RWPE1 (cell line): Measurements from ENCODE around the gene ARID1B.

Experiments
- CTCF ChIA-PET: fragments of 350-600 bp; sonication (Branson Sonifier 250); formaldehyde crosslinking; extraction: SDS; loops from one replicate; lab custom pipeline; 2021; lab: Yijun Ruan, JAX
- POLR2A ChIA-PET: fragments of 400-600 bp; formaldehyde crosslinking; extraction: SDS; loops from one replicate; lab custom pipeline; 2020; ENCODE audit warnings: antibody characterized with exemption; ENCODE audit not compliant: low non-redundant PET; lab: Yijun Ruan, JAX
- DNase-seq: peaks from one replicate; pipeline ENCODE4 v3.0.0; 2012; ENCODE audit warnings: low spot score
- H3K27ac ChIP-seq: fragments of 450-650 bp; 2 replicates; pipeline ENCODE4 v1.5.1; 2017
- TF ChIP-seq, protein P1 (sequence below): fragments of 450-650 bp; conservative IDR thresholded peaks from 2 replicates; pipeline ENCODE4 v1.5.1; 2017; ENCODE audit warnings: low read depth, mild to moderate bottlenecking

Gene ARID1B

DNA sequence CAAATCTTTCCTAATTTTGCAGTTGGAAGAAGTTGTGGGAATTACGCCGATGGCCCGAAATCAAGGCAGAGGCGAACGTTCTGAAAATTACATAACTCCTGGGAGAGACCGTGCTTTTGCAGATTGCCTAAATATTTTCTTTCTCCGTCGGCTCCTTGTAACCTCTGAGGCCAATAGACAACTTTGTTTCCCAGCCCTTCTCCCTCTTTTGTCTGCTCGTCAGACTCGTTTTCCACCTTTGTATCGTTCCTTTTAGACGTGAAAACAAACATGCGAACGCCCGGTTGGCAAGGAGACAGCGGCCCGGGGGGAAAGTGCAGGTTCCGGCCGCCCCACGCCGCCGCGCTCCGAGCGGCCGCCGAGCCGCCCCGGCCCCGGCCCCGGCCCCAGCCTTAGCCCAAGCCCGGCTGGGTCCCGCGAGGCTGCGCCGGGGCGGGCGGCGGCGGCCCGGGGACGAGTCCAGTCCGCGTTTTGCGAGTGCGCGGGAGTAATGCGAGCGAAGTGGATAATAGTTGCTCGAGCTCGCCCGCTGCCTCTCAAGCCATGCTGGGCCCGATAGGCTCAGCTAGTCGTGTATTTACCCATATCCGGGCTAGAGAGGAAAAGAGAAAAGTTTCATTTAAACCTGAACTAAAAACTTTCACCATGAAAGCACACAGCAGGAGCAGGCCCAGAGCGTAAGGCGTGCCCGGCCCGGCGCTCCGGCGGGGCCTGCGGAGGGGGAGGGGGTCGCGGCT lies at the start of gene ARID1B:
Gene ARID1B, plus strand, starts transcription at position 539 of the 737 bp plus-strand sequence. CDS start 303 bp downstream, outside the sequence.
- POLR2A ChIA-PET, result no interaction called here
- peak; percentile 57 for DNase-seq
- TF ChIP-seq, protein P1, sequence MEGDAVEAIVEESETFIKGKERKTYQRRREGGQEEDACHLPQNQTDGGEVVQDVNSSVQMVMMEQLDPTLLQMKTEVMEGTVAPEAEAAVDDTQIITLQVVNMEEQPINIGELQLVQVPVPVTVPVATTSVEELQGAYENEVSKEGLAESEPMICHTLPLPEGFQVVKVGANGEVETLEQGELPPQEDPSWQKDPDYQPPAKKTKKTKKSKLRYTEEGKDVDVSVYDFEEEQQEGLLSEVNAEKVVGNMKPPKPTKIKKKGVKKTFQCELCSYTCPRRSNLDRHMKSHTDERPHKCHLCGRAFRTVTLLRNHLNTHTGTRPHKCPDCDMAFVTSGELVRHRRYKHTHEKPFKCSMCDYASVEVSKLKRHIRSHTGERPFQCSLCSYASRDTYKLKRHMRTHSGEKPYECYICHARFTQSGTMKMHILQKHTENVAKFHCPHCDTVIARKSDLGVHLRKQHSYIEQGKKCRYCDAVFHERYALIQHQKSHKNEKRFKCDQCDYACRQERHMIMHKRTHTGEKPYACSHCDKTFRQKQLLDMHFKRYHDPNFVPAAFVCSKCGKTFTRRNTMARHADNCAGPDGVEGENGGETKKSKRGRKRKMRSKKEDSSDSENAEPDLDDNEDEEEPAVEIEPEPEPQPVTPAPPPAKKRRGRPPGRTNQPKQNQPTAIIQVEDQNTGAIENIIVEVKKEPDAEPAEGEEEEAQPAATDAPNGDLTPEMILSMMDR, result no peak
- CTCF ChIA-PET, result interaction anchor here (0.6 to 0.7 kb wide), 2 partner anchors 29 to 225 kb away, joined by 3 to 4 read pairs; no protein-coding TSS in a partner anchor
- peak within 1 kb of the TSS; percentile 97 for H3K27ac ChIP-seq

DNA sequence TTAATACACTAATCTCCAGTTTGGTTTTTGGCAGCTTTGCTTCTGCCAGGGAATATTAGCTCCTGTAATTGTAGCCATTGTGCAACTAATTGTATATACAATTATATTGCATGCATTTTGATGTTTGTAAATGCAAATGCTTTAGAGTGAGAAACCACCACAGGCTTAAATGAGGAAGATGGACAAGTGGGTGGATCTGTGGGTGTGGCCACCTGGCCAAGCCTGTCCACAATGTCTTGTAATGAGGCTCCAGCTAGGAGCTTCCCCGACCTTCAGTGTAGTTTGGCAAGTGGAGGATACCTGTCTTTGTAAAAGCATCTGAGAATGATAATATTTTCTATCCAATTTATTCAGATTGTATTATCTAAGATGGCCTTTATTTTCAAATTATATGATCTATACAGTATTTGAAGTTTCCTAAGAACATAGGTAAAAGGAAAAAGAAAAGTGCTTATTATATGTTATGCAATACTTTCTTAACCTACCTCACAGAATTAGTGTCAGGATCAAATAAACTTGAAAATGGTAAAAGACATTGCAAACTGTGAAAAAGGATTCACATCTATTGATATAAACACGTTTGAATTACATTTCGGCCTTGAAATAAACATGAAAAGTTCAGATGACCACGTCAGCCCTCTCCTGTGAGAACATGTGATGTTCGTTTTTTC lies 49.3 kb upstream of the ARID1B start:
- no peak overlapping the region for H3K27ac ChIP-seq
- ChIA-PET CTCF (interaction anchor here (0.6 kb wide), 1 partner anchor 214 kb away, joined by 3 read pairs; no protein-coding TSS in a partner anchor), POLR2A (no interaction called here)
- no peak for DNase-seq
- TF ChIP-seq, protein P1, result no peak

DNA sequence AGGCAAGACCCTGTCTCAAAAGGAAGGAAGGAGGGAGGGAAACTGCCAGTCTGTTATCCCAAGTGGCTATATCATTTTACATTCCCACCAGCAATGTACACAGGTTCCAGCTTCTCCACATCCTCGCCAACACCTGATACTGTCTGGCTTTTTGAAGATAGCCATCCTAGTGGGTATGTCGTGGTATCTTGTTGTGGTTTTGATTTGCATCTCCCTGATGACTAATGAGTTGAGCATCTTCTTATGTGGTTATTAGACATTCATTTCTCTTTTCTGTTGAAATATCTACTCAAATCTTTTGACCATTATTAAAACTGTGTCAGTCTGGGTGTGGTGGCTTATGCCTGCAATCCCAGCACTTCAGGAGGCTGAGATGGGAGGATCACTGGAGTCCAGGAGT lies 47.9 kb upstream of the ARID1B start:
- DNase-seq, result peak; percentile 14
- ChIA-PET CTCF (no interaction called here), POLR2A (no interaction called here)
- H3K27ac ChIP-seq, result no peak overlapping the region
- TF ChIP-seq, protein P1, result no peak

DNA sequence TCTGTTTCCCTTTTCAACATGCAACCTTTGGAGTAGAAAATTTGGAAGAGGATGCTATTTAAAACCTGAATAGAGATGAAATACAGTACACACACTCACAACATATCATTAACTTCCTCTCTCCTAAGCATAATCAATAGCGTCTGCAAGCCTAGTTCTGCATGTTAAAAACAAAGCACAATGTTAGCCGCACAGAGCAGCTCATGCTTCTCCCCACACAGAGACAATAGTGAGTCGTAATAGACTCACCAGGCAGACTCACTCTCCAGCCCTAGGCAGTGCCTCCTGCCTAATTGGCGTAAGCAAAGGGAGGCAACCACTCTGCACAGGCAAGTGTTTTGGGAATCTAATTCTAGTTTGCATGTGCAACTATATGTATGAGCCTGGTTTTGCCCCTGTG lies 45.8 kb upstream of the ARID1B start:
- peak; percentile 24 for DNase-seq
- TF ChIP-seq, protein P1, result no peak
- POLR2A ChIA-PET, result no interaction called here
- CTCF ChIA-PET, result no interaction called here
- no peak overlapping the region for H3K27ac ChIP-seq

DNA sequence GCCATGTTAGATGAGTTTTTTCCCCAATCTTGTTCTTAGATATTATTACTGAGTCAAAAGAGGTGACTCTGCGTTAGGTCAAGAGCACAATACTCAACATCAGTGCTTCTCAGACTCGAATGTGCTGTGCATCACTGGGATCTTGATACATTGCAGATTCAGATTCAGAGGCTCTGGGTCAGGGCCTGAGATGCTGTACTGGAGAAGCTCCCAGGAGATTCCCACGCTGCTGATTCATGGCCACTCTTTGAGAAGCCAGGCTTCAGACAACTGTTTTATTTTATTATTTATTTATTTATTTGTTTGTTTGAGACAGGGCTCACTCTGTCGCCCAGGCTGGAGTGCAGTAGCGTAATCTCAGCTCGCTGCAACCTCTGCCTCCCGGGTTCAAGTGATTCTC lies 41.4 kb upstream of the ARID1B start:
- no peak overlapping the region for H3K27ac ChIP-seq
- no peak for DNase-seq
- TF ChIP-seq, protein P1, result no peak
- CTCF ChIA-PET, result interaction anchor here (0.7 kb wide), 1 partner anchor 27 kb away, joined by 3 read pairs; no protein-coding TSS in a partner anchor
- POLR2A ChIA-PET, result no interaction called here

DNA sequence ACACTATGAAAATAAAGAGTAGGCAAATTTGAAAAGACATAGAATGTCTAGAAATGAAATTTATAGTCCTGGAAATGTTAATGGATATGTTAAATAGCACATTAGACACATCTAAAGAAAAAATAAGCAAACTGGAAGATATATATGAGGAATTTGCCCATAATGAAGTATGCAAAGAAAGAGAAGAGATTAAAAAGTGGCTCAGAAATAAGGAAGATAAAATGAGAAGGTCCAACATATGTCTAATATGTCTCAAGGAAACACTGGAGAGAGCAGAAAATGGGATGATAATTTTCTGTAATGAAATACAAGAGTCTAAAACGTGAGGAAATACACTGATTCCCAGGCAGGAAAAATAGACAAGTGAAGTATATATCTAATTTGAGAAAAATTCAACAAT lies 36.6 kb upstream of the ARID1B start:
- no peak for DNase-seq
- no peak overlapping the region for H3K27ac ChIP-seq
- TF ChIP-seq, protein P1, result no peak
- ChIA-PET POLR2A (no interaction called here), CTCF (no interaction called here)
